Transverse colon (tissue), 3 donors: Measurements from ENCODE around the gene SMARCA1.

ENCODE experiments used
- CTCF ChIP-seq, 5 experiments: fragments of 200-600 bp in 3 of 5; fragments of 450-650 bp in 2 of 5; sonication (generic) in 3 of 5; IDR thresholded peaks; 1 replicate in 2 of 5; 2 replicates in 3 of 5; pipeline ENCODE4 v1.5.1; 2016 to 2017; ENCODE audit warnings: antibody characterized with exemption in 5 of 5, inconsistent platforms in 3 of 5, mild to moderate bottlenecking in 2 of 5, moderate library complexity in 1 of 5
- EP300 ChIP-seq: sonication (generic); formaldehyde crosslinking; IDR thresholded peaks from one replicate; pipeline ENCODE4 v1.6.1; 2017; ENCODE audit warnings: antibody characterized with exemption, low read depth
- POLR2A ChIP-seq: fragments of 450-650 bp; IDR thresholded peaks from one replicate; pipeline ENCODE4 v1.6.1; 2016; ENCODE audit warnings: antibody characterized with exemption, mild to moderate bottlenecking, moderate library complexity

GRCh38 chrX:129565046-129565650 lies 41.9 kb upstream of the SMARCA1 start:
- no peak for TF ChIP-seq EP300
- TF ChIP-seq CTCF (IDR thresholded peaks at IDR 0.05), result no peak
- no peak for TF ChIP-seq POLR2A
